PC-3 (cell line): ENCODE data around the gene KRTAP10-5.

Experiments used
- EZH2 ChIP-seq: fragments of 300-600 bp; sonication (generic); IDR thresholded peaks from one replicate; pipeline ENCODE4 v1.6.1; 2017; ENCODE audit warnings: antibody characterized with exemption, mild to moderate bottlenecking, low read length; ENCODE audit not compliant: unreplicated experiment
- EZH2phosphoT487 ChIP-seq: fragments of 300-600 bp; sonication (generic); IDR thresholded peaks from 2 replicates; pipeline ENCODE4 v1.6.1; 2018; ENCODE audit warnings: mild to moderate bottlenecking, antibody characterized with exemption, low read length, borderline replicate concordance
- TF ChIP-seq, protein P1 (sequence below): fragments of 300-600 bp; sonication (generic); conservative IDR thresholded peaks from 2 replicates; pipeline ENCODE4 v1.5.1; 2017; ENCODE audit warnings: antibody characterized with exemption, low read depth, mild to moderate bottlenecking, low read length

DNA sequence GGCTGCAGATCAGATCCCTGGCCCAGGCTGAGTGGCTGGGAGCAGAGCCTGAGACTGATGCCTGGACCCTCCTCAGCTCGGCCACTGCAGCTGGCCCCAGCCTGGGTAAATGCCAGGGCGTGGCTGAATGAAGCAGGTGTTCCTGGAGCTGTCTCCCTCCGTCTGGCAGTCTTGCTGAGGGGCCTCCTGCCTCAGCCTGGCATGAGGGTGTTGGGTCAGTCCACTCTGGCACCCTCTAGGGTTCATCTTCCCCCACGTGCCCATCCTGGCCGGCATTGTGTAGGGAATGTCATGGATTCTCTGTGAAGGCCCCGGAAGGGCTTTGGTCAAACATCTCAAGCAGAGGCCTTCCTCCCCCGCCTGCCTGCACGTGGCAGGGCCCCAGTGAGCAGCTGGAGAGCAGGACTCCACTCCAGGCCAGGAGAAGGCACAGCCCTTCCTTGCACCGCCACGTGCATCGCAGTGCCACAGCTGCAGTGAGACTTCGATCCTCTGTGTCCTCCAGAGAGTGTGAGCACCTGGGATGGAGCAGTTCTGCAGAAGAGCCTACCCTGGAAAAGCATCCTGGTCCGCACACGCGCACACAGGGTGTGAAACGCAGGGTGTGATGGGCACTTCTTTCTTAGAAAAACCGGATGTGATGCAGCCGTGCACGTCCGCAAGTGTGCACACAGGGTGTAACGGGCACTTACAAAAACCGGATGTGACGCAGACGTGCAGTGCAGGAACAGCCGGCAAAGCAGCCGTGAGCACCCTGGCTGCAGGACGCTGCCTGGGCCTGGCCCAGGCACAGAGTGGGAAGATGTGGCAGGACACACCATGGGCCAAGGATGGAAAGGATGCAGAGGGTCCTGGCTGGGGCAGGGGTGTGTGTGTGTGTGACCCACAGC lies 11.5 kb downstream of the KRTAP10-5 start:
- TF ChIP-seq, protein P1, sequence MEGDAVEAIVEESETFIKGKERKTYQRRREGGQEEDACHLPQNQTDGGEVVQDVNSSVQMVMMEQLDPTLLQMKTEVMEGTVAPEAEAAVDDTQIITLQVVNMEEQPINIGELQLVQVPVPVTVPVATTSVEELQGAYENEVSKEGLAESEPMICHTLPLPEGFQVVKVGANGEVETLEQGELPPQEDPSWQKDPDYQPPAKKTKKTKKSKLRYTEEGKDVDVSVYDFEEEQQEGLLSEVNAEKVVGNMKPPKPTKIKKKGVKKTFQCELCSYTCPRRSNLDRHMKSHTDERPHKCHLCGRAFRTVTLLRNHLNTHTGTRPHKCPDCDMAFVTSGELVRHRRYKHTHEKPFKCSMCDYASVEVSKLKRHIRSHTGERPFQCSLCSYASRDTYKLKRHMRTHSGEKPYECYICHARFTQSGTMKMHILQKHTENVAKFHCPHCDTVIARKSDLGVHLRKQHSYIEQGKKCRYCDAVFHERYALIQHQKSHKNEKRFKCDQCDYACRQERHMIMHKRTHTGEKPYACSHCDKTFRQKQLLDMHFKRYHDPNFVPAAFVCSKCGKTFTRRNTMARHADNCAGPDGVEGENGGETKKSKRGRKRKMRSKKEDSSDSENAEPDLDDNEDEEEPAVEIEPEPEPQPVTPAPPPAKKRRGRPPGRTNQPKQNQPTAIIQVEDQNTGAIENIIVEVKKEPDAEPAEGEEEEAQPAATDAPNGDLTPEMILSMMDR = no peak
- TF ChIP-seq EZH2 (no peak), EZH2phosphoT487 (no peak)
